ENCODE data around the gene BRWD1. TPM values are rescaled to one million over a fixed set of nuclear protein-coding genes. Genes with fewer than 3 reads are reported as not detected.

Gene BRWD1
- total and polyA plus RNA-seq, 3 donors from 2014 or later = 32.8 to 123 (median 102) TPM

- DNase-seq = no peak
- 70 to 82% methylated on average over 4 of the region's 4 CpGs for WGBS, 2 donors
- Histone ChIP-seq H3K9me3 (no peaks in the 10 kb centered on the region), H3K27me3 (no peaks in the 10 kb centered on the region), H3K36me3 (ENCODE audit: low read depth, missing control alignments) (no peaks in the 10 kb centered on the region), H3K4me1 (no peaks in the 10 kb centered on the region), H3K27ac (no peak overlapping the region), H3K4me3 (no peak overlapping the region)
- intact Hi-C loops (cut with DNase I; ENCODE audit: low total_unique reads) = no loop called here
- TF ChIP-seq POLR2A (IDR thresholded peaks at IDR 0.05) (no peak), CTCF (IDR thresholded peaks at IDR 0.05) (no peak)
Measured at GRCh38 chr21:39258207-39258606, 55.2 kb downstream of the BRWD1 start.

GRCh38 chr21:39251326-39251725, 62.1 kb downstream of the BRWD1 start:
- no peaks in the 10 kb centered on the region for H3K9me3 ChIP-seq
- no peak overlapping the region for H3K27ac ChIP-seq
- no peaks in the 10 kb centered on the region for H3K27me3 ChIP-seq
- H3K4me3 ChIP-seq = no peak overlapping the region
- H3K36me3 ChIP-seq (ENCODE audit: low read depth, missing control alignments) = no peaks in the 10 kb centered on the region
- H3K4me1 ChIP-seq = peaks cover 9% of the 10 kb centered on the region
- 46 to 50% methylated on average over 3 of the region's 3 CpGs for WGBS, 2 donors
- no peak for DNase-seq
- no peak for TF ChIP-seq POLR2A (IDR thresholded peaks at IDR 0.05)
- TF ChIP-seq CTCF (IDR thresholded peaks at IDR 0.05) = no peak
- intact Hi-C loops (cut with DNase I; ENCODE audit: low total_unique reads) = no loop called here

- no peak overlapping the region for H3K4me3 ChIP-seq
- 97 to 98% methylated on average over 1 of the region's 1 CpG for WGBS, 2 donors
- no peaks in the 10 kb centered on the region for H3K27me3 ChIP-seq
- no peak for DNase-seq
- intact Hi-C loops (cut with DNase I; ENCODE audit: low total_unique reads) = no loop called here
- no peaks in the 10 kb centered on the region for H3K9me3 ChIP-seq
- no peaks in the 10 kb centered on the region for H3K36me3 ChIP-seq (ENCODE audit: low read depth, missing control alignments)
- TF ChIP-seq CTCF (IDR thresholded peaks at IDR 0.05) = no peak
- TF ChIP-seq POLR2A (IDR thresholded peaks at IDR 0.05) = no peak
- no peaks in the 10 kb centered on the region for H3K4me1 ChIP-seq
- no peak overlapping the region for H3K27ac ChIP-seq
Measured at GRCh38 chr21:39238275-39238674, 75.2 kb downstream of the BRWD1 start.

- Histone ChIP-seq H3K27me3 (no peaks in the 10 kb centered on the region), H3K36me3 (ENCODE audit: low read depth, missing control alignments) (no peaks in the 10 kb centered on the region), H3K4me3 (no peak overlapping the region), H3K27ac (no peak overlapping the region), H3K4me1 (no peaks in the 10 kb centered on the region), H3K9me3 (no peaks in the 10 kb centered on the region)
- 93 to 94% methylated on average over 3 of the region's 3 CpGs for WGBS, 2 donors
- intact Hi-C loops (cut with DNase I; ENCODE audit: low total_unique reads) = no loop called here
- no peak for DNase-seq
- TF ChIP-seq POLR2A (IDR thresholded peaks at IDR 0.05) (no peak), CTCF (IDR thresholded peaks at IDR 0.05) (no peak)
Measured at GRCh38 chr21:39232861-39233291, 80.6 kb downstream of the BRWD1 start.

GRCh38 chr21:39224930-39225329, 88.5 kb downstream of the BRWD1 start:
- 96 to 97% methylated on average over 3 of the region's 3 CpGs for WGBS, 2 donors
- DNase-seq = no peak
- no peaks in the 10 kb centered on the region for H3K27me3 ChIP-seq
- H3K9me3 ChIP-seq = no peaks in the 10 kb centered on the region
- no peak overlapping the region for H3K4me3 ChIP-seq
- intact Hi-C loops (cut with DNase I; ENCODE audit: low total_unique reads) = no loop called here
- H3K36me3 ChIP-seq (ENCODE audit: low read depth, missing control alignments) = no peaks in the 10 kb centered on the region
- H3K4me1 ChIP-seq = peaks cover 7% of the 10 kb centered on the region
- TF ChIP-seq POLR2A (IDR thresholded peaks at IDR 0.05) (no peak), CTCF (IDR thresholded peaks at IDR 0.05) (no peak)
- H3K27ac ChIP-seq = no peak overlapping the region
